CD4-positive, alpha-beta T cell treated with Interferon alpha-2 for 1 hour (primary cell): ENCODE measurements around the gene KCNK5.

Experiments
- DNase-seq, 2 donors: peaks; one replicate each; pipeline ENCODE4 v3.0.0-alpha.2; 2020 to 2022

The KCNK5 gene

DNA sequence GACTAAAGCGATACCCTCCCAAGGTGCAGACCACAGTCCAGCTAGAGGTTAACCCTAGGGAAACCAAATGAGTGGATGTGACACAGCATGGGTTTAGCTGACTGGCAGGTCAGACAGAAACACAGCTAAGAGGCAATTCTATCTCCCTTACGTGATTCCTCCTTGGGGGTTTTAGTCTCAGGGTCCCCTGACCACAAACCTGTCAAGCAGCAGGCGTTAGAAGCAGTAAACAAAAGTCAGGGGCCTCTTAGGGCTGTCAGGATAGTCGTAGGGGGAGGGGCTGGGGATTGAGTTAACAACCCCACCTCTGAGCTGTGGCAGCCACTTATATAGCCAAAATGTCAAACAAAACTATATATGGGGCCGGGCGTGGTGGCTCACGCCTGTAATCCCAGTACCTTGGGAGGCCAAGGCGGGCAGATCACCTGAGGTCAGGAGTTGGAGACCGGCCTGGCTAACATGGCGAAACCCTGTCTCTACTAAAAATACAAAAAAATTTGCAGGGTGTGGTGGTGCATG is 13.6 kb downstream of the KCNK5 start:
- no peak for DNase-seq

DNA sequence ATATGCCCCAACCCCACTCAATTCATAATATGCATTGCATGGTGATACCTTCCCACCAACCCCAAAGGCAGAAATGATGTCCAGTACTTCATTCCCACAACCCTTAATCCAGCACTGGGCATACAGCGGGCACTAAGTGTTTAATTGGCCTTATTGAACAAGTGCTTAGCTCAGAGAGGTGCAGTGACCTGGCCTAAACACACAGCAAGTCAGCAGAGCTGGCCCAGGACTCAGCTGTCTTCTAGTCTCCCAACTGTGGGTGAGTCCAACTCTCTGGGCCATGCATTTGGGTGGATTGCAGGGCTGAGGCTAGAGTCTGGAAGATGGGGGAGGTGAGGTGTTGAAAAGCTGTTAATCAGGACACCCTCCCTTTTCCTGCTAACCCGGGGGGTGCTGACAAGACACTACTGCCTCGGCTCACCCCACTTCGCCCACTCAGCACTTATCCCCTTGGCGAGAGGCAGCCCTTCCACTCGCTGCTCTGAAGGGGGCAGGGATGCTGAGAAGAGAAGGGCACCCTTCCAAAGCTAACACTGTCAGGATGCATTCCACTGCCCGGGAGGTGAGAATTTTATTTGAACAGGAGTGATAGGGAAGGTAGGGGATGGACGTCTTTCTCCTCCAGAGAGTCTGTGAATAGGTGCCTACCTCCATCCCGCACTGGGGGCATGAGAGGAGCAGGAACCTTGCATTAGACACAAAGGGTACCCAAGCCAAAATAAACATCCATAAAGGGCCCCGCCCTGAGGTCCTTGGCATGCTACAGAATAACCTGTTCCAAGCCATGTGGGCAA is 14.2 kb downstream of the KCNK5 start:
- no peak for DNase-seq

DNA sequence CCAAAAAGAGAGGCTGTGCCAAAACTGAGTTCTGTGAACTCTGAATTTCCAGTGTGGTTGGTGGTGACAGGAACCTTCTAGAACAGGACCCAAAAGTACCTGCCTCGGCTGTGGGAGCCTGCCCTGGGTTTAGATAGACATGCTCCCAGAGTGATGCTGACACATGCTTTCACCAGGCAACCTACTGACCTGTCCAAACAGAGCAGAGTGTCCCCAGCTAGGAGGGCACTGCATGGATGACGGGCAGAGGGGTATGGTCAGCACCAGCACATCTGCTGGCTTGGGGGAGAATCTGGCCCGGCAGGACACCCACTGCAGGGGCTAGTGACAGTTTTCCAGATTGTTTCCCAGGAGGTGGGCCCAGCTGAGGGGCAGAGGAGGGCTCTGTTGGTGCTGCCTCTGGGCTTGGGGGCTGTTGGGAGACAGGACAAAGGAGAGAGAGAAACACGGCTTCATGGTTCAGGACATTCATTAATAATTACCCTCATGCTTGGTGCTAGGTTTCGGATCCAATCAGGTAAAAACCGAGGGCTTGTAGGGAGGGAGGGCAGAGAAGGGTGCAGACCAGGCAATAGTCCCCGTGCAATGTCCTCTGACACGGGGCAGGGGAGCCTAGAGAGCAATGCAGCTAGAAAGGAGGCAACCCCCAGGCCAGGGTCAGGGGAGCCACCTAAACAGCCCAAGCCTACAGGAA is 15.0 kb downstream of the KCNK5 start:
- no peak for DNase-seq

DNA sequence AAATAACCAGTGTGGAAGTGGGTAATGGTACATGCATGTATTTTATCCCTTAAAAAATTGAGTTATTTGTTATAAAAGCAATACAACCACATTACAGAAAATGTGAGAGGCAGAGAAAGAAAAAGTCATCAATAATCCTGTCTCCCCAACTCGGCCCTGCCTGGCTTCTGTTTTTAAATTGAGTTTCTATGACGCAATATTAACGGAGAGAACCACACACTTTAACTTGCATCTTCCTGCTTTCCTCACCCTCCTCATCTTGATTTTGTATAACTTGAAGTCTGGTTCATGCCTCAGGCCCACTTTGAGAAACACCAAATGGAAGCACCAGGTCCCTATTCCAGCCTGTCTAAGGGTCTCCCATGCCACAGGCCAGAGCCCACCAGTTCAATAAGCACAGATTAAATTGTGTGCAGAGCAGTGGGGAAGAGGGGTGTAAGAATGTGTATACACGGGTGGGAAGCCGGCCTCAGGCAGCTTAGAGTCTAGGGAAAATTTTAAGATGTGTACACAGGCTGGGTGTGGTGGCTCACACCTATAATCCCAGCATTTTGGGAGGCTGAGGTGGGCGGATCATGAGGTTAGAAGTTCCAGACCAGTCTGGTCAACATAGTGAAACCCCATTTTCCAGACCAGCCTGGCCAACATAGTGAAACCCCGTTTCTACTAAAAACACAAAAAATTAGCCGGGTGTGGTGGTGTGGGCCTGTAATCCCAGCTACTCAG is 15.9 kb downstream of the KCNK5 start:
- DNase-seq: no peak

GRCh38 chr6:39211183-39211582 is 18.1 kb downstream of the KCNK5 start:
- no peak for DNase-seq

DNA sequence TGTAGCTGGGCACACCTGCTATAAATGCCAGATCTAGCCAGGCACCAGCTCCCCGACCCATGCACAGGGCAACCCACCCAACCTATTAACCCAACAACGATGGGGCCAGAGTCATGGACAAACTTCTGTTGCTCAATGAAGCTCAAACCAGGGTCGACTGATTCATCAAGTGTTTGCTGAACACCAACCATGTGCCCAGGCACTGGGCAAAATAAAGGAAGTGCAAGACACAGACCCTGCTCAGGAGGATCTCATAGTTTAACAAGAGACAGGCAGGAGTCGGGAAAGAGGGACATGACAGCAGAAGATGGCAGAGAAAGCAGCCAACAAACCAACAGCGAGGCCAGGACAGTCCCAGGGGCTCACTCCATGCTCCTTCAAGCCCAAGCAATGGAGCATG is 18.8 kb downstream of the KCNK5 start:
- DNase-seq: no peak

DNA sequence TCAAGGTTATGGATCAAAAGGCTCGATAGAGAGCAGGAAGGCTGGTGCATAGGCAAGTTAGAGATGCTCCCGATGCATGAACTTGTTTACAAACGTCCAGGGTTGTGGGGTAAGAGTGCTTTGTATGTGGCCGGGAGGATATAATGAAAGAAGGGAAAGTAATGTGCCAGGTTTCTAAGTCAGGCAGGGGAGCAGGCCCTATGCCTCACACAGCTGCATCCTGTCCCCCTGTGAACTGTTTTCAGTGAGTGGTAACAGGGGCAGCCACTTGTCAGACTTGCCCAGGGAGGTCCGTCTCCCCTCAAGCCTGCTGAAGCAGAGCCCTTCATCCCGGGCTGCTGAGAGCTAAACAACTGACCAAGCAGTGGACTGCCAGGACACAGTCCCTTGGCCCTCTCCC is 19.4 kb downstream of the KCNK5 start:
- DNase-seq: no peak

GRCh38 chr6:39209360-39209811 is 19.9 kb downstream of the KCNK5 start:
- DNase-seq: no peak

DNA sequence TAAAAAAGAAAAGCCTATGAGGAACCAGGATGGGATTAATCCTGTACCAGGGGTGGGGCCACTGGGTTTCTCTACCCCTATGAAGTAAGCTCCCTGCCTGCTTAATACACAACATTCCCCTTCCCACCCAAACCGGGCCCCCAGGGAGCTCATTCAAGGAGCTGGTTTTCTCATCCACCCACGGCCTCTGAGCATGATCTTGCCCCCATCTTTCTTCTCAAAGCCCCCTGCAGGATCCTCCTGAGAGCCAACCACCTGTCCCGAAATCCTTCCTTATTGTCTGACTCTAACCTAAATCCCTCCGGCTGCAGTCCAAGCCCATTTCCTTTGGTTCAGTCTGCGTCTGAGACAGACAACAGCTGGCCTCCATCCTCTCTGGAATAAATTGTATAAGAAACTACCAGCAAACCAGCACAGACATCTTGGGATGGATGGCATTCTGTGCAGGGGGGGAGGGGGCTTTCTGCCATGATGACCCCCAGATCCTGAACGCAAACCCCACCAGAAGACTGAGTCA is 21.0 kb downstream of the KCNK5 start:
- no peak for DNase-seq

GRCh38 chr6:39207416-39208222 is 21.7 kb downstream of the KCNK5 start:
- DNase-seq: no peak

DNA sequence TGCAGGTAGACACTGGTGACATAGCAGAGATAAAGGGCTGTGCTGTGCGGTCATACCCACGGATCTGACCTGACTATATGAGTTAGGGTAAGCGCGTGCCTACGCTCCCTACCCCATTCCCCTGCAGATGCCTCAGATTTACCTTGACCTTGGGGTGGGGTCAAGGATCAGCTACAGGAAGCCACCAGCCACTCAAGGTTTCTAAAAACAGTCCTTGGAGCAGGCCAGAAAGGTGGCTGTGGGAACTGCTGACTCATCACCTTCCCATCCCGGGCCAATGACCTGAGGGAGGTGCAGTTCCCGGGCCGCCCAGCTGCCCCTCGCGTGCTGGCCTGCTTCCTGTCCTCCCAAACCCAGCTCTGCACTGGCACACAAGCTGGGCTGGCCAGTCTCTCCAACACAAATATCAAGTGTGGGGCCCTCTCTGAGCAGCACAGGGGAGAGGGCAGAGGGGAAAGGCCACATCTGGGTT is 23.0 kb downstream of the KCNK5 start:
- no peak for DNase-seq

DNA sequence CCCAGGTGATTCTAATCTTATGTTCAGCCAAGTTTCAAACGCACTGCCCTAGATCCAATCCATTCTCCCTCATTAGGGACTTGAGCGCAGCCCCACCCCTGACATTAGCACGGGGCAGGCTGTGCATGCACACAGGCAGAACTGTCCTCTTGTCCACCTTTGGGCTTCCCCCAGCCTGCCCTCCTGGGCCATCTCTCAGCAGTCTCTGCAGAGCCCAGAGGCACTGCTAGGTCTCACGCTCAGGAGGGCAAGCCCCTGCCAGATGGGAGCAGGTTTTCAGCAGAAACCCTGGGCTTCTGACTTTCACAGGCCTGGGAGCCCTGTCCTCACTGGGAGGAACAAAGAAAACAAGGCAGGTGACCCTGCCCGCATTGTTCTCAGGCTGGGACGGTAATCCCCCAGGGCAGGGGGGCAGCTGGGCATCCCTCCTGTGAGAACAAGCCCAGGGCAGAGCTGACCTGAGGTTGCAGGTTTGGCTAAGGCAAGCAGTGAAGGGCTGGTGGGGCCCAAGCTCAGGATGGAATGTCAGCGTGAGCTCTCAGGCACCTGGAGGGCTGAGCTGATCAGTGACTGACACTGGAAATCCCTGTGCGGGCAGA is 24.5 kb downstream of the KCNK5 start:
- no peak for DNase-seq

DNA sequence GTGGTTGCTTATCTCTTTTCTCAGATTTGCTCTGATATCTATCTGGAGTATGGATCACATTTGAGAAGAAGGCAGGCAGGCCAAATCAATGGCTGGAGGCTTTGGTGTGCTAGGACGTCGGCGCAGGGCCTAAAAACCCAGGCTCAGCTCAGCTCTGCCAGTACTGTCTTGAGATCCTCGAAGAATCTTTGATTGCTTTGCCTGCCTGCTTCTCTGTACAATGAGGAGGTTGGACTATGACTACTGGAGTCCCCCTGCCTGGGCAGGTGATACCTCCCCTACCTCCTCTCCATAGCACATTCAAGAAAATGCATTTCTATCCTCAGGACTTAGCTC is 25.1 kb downstream of the KCNK5 start:
- DNase-seq: no peak

GRCh38 chr6:39203436-39204159 is 25.7 kb downstream of the KCNK5 start:
- no peak for DNase-seq

DNA sequence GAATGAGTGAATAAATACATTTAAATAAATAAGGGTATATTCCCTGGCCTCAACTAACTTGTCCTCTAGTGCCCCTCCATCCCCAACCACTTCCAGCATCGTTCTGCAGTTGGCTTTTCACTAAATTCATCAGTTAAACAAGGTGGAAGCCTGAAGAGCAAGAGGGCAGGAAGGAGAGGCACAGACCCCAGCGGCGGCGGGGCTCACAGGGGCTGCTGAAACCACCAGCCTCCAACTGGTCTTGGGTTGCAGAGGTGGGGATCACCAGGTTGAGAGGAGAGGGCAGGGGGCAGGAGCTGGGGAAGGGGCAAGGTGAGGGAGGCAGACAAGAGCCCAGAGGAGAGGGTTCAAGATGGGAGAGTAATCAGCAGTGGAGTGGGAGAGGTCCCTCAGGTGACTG is 27.1 kb downstream of the KCNK5 start:
- DNase-seq: no peak

- no peak for DNase-seq
Observed at GRCh38 chr6:39200498-39201020, 28.7 kb downstream of the KCNK5 start.

DNA sequence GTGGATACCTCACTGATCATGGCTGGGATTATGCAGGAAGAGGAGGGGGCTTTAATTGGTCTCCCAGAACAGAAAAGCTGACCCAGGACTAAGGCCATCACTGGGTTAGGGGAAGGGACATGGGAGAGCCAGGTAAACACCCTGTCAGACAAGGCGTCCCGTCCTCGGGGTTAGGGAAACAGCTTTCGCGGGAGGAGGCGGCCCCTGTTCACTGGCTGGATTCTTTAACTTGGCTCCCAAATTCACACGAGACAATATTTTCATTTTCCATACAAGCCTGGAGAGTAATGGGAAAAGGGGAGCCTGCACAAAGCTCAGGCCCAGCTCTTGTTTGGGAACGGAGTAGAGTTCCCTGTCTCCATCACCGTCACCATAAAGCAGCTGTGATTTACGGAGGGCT is 29.3 kb downstream of the KCNK5 start:
- DNase-seq: no peak

DNA sequence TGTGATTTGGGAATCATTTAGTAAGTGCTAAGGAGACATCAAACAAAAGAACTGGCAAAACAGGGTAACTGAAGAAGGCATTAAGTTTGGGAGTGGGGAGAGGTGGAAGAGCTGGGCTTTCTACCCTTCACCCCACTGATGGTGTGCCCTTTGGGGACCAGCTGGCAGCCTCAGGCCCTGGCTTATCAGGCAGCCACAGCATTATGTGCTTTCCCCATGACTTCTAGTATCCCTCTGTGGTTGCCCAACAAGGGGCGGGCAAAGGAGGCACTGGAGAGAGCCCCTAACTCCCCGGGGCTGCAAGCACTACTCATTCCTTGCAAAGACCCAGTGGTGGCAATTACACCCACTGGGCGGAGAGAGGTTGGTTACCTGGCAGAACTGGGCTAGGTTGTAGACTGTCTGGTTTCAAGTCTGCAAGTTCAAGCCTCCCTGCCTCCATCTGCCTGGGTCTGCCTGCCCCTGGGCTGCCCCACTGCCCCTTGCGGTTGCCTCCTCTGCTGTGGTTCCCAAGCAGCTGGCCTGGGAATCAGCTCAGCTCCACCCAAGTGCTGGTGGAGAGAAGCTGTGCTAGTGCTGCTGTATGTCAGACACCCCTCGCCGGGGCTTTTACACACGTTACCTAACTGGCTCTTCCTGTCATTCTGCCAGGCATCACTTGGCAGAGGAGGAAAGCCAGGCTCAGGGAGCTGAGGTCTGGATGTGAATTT is 29.9 kb downstream of the KCNK5 start:
- DNase-seq: no peak

DNA sequence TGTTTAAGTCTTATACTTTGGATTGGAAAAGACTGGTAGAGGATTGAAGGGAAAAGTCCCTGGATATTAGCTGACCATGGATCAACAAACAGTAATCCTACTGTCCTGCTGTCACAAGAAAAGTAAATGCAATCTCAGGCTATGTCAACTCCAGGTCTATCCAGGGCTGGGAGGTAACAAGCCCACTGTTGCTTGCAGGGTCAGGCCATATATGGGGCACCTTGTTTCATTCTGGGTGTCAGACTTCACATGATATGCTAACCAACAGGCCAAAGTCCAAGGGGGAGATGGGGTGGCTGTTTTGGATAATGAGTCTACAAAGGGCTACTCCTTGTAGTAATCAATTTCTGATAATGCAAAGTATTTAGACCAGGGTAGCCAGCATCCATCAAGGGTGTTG is 30.7 kb downstream of the KCNK5 start:
- no peak for DNase-seq

- DNase-seq: no peak
Observed at GRCh38 chr6:39197922-39198500, 31.3 kb downstream of the KCNK5 start.
